AG09319 (cell line): ENCODE measurements around the gene HDAC7.

Source experiments
- DNase-seq: peaks from one replicate; pipeline ENCODE4 v3.0.0-alpha.2; 2010; ENCODE audit warnings: low read depth; ENCODE audit errors: extremely low read depth
- TF ChIP-seq, protein P1 (sequence below): IDR thresholded peaks from 2 replicates; pipeline ENCODE4 v1.5.1; 2011; ENCODE audit warnings: low read depth, mild to moderate bottlenecking, inconsistent platforms, low read length, moderate library complexity

The HDAC7 gene

DNA sequence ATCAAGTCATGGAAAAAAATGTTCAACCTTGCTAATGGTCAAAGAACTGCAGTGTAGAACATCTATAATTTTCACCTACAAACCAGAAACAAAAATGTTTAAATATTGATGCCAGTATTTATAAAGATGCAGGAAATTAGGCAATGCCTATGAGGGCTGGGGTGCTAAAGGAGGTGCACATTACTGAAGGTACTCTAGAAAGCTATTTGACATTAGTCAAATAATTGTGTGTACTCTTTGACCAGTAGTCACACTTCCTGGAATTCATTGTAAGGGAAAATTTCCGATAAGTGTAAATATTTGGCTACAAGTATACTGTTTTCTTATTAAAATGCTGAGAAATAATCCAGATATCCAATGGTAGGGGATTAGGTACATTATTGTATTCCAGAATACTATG is 36.4 kb upstream of the HDAC7 start:
- TF ChIP-seq, protein P1, sequence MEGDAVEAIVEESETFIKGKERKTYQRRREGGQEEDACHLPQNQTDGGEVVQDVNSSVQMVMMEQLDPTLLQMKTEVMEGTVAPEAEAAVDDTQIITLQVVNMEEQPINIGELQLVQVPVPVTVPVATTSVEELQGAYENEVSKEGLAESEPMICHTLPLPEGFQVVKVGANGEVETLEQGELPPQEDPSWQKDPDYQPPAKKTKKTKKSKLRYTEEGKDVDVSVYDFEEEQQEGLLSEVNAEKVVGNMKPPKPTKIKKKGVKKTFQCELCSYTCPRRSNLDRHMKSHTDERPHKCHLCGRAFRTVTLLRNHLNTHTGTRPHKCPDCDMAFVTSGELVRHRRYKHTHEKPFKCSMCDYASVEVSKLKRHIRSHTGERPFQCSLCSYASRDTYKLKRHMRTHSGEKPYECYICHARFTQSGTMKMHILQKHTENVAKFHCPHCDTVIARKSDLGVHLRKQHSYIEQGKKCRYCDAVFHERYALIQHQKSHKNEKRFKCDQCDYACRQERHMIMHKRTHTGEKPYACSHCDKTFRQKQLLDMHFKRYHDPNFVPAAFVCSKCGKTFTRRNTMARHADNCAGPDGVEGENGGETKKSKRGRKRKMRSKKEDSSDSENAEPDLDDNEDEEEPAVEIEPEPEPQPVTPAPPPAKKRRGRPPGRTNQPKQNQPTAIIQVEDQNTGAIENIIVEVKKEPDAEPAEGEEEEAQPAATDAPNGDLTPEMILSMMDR, result no peak
- DNase-seq, result no peak

DNA sequence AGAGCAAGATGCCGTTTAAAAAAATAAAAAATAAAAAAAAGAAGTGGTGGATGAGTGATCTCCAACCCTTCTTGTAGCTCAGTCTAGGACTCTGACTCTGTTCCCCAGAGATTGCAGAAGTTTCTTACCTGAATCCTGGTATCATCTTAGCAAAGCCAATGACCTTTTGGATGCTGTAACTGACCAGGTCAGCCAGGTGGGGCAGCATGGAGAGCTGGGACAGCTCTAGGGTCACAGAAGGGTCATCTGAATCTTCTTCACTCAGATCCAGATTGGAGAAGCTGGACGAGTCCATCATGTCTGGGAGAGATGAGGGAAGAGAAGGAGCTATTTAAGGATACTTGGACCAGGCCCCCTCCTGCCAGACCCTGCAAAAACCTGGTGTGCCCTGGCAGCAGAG is 35.8 kb upstream of the HDAC7 start:
- no peak for DNase-seq
- TF ChIP-seq, protein P1, result no peak

DNA sequence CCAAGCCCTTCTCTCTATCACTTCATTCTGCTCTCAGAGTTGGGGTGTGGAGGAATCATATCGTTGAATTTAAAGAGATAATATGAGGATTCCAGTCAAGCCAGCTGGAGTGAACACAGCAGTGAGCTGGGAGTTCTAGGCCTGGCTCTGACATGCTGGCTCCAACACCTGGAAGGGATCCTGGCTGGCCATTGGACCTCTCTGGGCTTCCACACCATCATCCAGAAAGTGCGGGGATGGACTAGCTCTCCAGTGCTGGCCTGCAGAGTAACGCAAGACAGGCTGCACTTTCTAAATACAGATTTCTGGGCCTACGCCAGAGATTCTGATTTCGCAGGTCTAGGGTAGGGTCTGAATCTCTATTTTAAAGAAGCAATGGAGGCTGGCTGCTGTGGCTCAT is 34.8 kb upstream of the HDAC7 start:
- TF ChIP-seq, protein P1, result no peak
- DNase-seq, result no peak

DNA sequence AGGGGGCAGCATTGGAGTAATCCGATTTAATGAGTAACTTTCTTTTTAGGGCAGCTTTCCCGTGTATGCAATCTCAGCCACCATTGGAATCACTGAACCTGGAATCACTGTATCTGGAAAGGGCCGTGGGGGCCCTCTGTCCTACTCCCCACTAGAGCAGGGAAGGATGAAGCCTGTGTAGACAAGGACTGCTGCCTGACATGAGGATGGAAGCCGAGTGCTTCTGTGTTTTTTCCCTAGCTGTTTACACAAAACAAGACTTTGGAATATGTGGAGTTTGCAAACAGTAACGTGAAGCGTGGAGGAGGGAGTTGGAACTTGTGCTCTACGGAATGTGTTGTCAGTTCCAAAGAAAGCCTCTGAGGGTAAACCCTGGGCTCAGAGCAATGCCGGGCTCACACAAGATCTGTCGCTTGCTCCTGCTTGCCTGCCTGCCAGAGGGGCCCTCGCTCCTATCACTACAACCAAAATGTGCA is 32.4 kb upstream of the HDAC7 start:
- no peak for DNase-seq
- TF ChIP-seq, protein P1, result no peak

DNA sequence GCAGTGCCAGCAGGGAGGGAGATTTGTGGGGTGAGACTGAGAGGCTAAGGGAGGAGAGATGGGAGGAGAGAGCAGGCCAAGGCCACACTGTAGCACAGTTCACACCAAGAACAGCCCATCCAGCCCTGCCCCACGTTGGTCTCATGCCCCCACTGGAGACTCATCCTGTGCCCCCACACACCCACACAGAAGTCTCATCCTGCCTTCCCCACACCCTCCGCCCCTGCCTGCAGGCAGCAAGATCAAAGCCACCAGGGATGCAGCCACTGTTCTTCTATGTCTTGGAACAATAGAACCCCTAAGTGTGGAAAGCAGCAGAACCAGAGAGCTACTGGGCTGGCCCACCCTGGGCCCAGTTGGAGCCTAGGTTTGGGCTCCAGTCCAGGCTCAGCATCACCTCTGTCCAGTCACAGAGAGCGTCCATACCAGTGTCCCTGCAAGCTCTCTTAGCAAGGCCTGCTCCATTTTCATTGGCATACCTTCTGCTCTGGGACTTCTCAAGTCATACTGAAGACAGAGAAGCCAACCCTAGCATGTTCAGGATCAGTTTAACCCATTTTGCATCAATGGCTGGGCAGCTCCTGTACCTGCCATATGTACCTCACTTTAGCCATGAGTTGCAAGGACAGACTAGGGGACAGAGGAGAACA is 31.7 kb upstream of the HDAC7 start:
- no peak for DNase-seq
- TF ChIP-seq, protein P1, result no peak

DNA sequence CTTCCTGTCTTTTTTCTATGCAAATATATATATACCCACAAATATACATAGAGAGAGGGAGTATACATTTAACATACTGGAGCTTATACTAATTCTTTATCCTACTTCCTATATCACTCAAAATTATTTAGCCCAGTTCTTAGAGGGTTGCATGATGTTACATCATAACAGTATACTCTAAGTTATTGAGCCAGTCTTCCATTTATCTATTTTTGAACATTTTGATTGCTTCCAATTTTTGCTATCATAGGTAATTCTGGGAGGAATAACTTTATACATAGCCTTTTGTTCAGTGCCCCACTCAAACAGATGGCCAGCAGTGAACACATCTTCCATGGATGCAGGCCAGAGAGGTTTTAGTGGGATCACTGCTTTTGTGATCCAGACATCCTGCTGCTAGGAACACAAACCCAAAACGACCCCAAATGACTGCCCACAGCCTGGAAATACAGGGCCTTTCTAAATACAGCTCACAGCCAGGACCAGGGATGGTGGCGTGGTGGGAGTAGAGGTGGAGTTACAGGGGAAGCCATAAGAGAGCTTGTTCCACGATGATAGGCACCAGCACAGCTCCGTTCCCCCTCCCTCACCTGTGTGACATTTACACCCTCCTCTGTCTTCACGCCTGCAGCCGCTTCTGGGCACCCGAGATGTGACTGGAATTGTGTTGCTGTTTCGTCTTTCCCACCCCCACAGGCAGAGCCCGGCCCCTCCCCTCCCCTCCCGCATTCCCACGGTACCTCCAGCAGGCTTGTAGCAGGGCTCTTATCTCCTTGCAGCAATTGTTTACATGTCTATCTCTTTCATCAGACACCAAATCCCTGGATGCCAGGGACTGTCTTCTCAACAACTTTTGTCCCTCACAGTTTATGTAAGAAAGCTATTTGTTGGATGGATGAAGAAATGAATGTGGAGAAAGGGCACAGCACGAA is 30.7 kb upstream of the HDAC7 start:
- DNase-seq, result no peak
- TF ChIP-seq, protein P1, result no peak

DNA sequence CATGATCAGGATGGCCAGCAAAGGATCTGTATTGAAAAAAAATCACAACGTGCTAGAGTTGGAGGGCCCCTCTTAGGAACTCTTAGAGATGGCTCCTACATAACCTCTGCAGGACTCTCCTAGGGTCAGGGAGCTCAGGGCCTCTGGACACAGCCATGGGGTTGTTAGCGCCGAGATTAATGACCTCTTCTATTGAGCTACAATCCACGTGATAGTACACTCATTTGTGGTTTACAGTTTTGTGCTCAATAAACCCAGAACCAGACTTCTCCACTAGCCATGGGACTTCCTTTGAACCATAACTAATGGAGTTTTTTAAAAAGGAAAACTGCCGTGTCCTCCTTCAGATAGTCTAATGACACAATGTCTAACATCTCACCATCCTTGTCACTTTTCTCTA is 29.6 kb upstream of the HDAC7 start:
- TF ChIP-seq, protein P1, result no peak
- DNase-seq, result no peak
